MM.1S (cell line): ENCODE results near the gene SCAMP3.
A peak's percentile ranks its signal among the peaks of the same experiment; 100 is the strongest.

Experiments
- CTCF ChIP-seq: fragments of 300-600 bp; sonication (generic); IDR thresholded peaks from 2 replicates; pipeline ENCODE4 v1.5.1; 2016; ENCODE audit warnings: antibody characterized with exemption, low read length, mixed read lengths
- EZH2 ChIP-seq: fragments of 300-600 bp; sonication (generic); optimal IDR thresholded peaks from 2 replicates; pipeline ENCODE3; 2017; ENCODE audit warnings: low read depth, mild to moderate bottlenecking, antibody characterized with exemption, low read length, mixed read lengths
- EZH2phosphoT487 ChIP-seq: fragments of 300-600 bp; sonication (generic); IDR thresholded peaks from 2 replicates; pipeline ENCODE4 v1.6.1; 2018; ENCODE audit warnings: antibody characterized with exemption, low read length

- no peak for TF ChIP-seq EZH2
- TF ChIP-seq CTCF = peak; percentile 58
- no peak for TF ChIP-seq EZH2phosphoT487
Observed at GRCh38 chr1:155307247-155307740, 45.1 kb upstream of the SCAMP3 start.
